ENCODE data around the gene ANAPC2.
"Not testable (repeated sequence)": the region's sequence is repeated elsewhere in the genome, so short reads cannot be mapped to it uniquely, and the experiment has no call there.

The ANAPC2 gene

DNA sequence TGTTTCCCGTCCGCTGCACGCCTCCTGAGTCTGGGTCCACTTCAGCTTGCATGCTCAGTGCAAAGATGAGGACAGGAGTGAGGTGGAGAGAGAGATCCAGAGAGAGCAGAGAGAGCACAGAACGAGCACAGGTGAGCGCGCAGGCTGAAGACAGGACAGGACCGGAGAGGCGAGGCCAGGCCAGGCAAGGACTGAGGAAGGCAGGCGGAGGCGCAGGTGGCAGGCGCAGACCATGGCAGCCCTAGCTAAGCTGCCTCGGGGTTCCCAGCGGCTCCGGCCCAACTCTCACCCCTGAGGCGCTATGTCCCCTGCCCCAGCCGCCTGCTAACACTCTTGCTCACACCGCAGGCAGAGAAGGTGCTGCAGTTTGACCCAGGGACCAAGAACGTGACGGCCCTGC, 39.7 kb downstream of the ANAPC2 start:
- in situ Hi-C loops (cut with MboI; ENCODE audit: low sequenced_read_pairs) = no loop called here

DNA sequence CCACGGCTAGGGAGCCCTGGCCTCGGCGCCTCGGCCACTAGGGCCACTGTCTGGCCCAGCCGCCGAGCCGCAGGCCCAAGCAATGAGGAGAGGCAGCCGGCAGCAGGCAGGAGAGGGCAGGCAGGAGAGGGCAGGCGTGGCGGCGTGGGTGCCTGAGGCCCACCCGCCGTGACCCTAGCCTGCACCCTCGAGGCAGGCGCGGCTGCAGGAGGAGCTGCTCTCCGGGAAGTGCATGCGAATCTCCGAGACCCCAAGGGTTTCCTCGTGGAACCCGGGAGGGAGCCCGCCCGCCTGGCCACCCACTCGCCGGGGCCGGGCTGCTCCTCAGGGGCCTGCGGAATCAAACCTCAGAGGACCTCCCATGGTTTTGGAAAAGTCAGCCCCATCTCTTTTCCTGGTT, 40.1 kb downstream of the ANAPC2 start:
- in situ Hi-C loops (cut with MboI; ENCODE audit: low sequenced_read_pairs) = no loop called here

DNA sequence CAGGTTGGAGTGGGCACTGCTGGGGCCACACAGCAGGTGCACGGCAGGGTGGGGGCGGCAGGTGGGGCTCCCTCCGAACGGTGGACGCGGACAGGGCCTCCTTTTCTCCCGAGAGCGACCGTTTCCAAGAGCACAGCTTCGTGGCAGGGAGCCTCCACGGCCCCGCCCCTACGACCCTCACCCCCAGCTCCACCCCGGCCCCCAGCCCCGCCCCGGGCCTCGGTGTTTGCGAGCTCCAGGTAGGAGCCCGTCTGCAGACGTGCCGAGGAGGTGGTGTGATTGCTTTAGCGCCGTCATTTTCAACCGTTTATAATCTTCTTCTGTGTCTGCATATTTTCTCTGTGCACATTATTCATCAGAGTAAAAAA, 40.6 kb downstream of the ANAPC2 start:
- in situ Hi-C loops (cut with MboI; ENCODE audit: low sequenced_read_pairs) = no loop called here

DNA sequence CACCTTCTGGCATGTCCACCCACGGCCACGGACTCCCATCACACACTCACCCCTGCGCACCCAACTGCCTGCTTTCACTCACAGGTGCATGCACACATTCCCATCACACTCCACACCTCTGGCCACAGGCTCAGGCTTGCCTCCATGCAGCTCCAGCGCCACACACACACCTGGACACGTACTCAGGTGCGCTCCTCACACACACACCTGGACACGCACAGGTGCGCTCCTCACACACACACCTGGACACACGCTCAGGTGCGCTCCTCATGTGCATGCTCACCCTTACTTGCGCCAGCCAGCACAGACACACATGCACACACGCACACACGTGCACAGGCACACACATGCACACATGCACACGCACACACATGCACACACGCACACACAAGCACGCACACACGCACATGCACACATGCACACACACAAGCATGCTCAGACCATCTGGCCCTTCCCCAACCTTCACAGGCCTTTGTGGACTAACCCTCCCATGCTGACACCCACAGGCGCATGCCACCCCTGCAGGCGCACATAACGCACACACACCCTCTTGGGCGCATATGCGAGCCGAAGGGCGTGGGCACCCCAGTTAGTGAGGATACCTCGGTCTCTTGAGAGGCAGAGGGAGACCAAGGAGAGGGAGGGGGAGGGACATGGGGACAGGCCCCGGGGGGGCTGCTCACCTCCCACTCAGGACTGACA, 41.1 kb downstream of the ANAPC2 start:
- in situ Hi-C loops (cut with MboI; ENCODE audit: low sequenced_read_pairs) = no loop called here

DNA sequence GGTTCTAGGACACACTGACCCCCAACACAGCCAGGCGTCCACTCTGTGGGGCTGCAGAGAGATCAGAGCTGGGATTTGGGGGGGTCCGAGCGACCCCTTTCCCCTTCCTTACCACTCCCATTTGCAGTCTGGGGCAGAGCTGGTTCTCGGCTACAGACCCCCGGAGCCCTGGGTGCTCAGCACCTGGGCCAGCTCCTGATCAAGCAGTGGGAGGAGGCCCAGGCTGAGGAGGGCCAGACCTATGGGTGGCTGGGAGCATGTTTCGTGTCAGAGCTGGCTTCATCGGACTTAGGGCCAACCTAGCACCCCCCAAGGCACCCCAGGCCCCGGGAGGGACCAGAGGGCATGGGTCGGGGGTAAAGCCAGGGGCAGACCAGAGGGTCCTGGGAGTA, 41.8 kb downstream of the ANAPC2 start:
- in situ Hi-C loops (cut with MboI; ENCODE audit: low sequenced_read_pairs) = no loop called here

DNA sequence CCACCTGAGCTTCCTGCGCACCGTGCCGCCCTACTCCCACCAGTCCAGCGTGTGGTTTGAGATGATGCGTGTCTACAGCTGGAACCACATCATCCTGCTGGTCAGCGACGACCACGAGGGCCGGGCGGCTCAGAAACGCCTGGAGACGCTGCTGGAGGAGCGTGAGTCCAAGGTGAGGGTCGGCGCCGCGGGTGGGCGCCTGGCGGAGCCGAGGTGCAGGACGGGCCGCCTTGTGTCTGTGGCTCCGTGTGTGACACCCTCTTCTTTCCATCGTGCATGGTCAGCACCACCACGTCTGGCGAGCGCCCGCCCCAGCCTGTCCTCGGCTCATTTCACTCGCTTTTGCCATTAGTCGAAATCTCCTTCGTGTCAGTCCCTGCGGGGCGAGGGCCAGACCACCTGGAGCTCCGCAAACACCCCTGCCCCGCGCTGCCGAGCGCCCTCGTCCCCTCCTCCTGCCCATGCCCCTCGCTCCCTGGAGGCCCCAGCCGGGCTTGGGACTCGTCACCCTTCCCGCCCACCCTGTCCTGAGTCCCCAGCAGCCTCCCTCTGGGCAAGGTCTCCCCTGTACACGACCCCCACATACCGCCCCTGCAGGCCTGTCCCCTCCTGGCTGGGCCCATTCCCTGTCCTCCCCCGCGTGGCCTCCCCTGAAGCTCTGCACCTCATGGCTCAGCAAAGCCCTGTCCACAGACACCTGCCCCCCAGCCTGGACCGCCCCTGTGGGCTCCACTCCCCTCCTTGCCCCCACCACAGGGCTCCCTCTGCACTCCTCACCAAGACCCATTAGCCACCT, 42.4 kb downstream of the ANAPC2 start:
- in situ Hi-C loops (cut with MboI; ENCODE audit: low sequenced_read_pairs) = no loop called here

DNA sequence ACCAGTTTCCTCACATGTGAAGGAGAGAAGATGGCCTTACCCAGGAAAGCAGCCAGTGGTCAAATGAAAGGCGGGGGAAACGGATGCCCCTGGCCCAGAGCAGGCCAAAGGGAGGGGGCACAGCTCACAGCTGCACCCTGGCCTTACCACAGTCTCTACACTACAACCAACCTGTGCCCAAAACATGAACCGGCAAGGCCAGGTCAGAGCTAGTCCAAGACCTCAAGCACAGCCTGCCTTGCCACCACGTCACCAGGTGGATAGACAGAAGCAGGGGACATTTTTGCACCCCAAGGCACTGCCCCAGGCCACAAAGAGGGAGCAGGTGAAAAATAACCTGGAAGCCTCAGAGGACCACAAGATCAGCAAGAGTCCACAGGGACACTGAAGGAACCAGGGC, 44.9 kb downstream of the ANAPC2 start:
- in situ Hi-C loops (cut with MboI; ENCODE audit: low sequenced_read_pairs) = no loop called here

DNA sequence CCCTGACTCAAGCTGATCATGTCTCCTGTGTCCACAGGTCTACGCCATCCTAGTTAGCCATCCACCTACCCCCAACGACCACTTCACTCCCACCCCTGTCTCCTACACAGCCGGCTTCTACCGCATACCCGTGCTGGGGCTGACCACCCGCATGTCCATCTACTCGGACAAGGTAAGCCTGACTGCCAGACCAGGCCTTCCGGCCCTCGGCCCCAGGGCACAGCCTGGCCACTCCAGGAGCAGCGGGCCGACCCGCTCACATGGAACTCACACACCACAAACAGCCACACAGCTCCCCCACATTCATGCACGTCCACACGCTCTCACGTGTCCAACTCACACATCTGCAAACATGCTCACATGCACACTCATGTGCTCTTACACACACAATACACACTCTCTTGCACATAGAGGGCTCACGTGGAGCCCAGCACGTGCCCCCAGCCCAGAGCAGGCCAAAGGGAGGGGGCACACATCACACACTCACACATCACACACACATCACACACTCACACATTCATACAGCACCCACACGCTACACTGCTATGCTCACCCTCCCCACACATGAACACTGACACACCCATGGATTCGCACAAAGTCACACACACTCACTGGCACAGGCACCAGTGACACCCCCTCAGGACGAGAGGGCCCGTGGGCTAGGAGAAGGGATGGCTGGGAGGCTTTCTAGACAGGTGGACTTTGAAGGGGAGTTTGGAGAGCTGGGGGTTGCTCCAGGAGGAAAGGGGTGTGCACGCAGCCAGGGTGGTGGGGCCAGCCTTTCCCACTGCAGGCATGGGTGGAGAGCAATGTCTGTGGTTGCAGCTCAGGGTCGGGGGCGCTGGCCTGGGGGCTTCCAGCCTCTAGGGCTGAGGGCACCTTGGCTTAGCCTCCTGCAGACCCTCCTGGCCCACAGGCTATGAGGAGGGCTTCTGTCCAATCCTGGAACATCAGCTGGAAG, 46.1 kb downstream of the ANAPC2 start:
- in situ Hi-C loops (cut with MboI; ENCODE audit: low sequenced_read_pairs) = no loop called here

DNA sequence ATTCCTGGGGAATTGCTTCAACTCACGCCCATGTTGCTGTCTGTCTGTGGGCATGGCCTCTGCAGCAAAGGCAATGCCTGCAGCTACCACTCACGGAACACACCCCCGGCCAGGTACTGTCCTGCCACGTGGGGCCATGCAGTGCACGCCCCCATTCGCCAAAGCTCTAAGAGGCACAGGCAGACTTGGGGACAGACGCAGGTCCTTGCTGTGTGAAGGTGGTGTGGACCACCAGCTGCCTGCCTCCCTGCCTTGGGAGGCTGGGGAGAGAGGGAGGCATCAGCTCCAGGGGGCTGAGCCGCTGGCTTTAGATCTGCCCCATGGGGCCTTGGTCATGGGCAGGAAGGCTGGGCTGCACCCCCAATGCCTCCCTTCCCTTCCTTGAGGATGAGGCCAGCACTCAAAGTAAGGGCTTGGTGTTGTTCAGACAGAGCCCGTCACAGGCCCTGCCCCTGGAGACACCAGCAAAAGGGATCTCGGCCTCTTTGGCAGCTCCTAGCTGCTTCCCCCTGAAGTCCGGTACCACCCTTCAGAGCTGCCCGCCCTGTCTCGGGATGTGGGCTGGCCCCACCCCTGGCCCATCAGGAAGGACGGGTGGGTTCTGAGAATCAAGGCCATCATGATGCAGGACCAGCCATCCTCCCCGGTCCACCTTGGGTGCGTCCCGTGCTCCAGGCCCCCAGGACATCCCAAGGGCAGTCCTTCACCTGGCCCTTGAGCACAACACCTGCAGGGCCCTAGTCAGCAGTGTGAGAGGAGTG, 47.1 kb downstream of the ANAPC2 start:
- in situ Hi-C loops (cut with MboI; ENCODE audit: low sequenced_read_pairs) = no loop called here

DNA sequence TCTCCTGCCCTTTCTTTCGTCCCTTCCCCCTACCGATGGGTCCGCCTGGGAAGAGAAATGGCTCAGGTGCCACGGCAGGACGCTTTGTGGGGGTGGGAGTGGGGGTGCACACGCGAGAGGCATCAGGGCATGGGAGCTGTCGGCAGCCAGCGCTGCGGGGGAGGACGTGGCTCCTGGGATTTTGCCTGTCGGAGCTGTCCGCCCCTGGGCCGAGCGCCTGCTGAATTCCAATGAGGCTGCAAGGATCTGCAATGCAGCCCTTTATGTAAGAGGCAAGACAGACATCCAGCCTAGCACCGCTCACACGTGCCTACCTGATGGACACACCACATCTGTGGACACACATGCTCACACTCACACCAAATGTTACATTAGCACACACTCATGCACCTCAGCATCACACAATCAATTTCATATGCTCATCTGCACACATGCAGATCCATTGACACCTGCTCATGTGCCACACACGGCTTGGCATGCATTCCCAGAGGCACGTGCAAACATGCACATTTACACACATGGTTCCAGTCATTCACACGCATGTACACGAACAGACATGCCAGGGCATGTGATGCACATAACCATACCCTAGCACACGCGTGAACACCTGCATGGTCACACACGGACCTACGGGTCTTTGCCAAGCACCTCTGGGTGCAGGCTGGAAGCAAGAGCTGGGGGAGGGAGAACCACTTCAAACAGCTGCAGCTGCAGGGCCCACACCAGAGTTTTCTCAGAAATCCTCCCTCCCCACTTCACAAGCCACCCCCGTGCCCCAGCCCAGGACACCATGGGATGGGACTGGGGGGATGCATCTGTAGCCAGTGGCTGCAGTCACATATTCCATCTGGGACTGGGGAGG, 48.0 kb downstream of the ANAPC2 start:
- in situ Hi-C loops (cut with MboI; ENCODE audit: low sequenced_read_pairs) = no loop called here

DNA sequence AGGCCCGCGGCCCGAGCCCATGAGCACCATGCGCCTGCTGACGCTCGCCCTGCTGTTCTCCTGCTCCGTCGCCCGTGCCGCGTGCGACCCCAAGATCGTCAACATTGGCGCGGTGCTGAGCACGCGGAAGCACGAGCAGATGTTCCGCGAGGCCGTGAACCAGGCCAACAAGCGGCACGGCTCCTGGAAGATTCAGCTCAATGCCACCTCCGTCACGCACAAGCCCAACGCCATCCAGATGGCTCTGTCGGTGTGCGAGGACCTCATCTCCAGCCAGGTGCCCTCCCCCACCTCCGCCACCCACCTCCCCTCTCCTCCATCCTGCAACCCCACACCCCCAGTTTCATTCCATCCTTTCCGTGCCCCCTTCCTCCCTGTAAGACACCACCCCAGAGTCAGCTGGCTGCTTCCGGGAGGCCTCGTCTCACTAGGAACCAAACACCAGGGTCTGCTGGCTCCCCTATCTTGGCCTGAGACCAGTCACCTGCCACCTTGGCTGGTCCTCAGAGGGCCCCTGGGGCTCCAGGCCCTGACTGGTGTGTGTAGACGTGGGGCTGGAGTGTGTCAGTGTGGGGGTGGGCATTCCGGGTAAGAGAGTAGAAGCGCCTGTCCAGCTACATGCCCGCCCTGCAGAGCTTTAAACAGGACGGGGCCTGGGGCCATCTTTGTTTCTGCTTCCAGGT, 48.8 kb downstream of the ANAPC2 start:
- in situ Hi-C loops (cut with MboI; ENCODE audit: low sequenced_read_pairs) = no loop called here

DNA sequence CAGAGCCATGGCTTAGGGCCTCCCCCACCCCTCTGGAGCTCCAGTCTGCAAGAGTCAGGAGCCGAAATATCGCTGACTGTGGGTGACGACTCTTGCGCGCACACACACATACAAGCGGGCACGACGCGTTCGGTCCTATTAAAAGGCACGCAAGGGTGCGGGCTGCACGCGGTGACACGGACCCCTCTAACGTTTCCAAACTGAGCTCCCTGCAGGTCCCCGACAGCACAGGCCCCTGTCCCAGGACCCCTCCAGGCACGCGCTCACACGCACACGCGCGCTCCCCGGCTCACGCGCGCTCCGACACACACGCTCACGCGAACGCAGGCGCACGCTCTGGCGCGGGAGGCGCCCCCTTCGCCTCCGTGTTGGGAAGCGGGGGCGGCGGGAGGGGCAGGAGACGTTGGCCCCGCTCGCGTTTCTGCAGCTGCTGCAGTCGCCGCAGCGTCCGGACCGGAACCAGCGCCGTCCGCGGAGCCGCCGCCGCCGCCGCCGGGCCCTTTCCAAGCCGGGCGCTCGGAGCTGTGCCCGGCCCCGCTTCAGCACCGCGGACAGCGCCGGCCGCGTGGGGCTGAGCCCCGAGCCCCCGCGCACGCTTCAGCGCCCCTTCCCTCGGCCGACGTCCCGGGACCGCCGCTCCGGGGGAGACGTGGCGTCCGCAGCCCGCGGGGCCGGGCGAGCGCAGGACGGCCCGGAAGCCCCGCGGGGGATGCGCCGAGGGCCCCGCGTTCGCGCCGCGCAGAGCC, 49.5 kb downstream of the ANAPC2 start, which contains the start of gene GRIN1:
GRIN1 (plus strand) TSS at position 433 of the 746 bp plus-strand sequence. CDS start 333 bp downstream, outside the sequence.
- in situ Hi-C loops (cut with MboI; ENCODE audit: low sequenced_read_pairs) = no loop called here

DNA sequence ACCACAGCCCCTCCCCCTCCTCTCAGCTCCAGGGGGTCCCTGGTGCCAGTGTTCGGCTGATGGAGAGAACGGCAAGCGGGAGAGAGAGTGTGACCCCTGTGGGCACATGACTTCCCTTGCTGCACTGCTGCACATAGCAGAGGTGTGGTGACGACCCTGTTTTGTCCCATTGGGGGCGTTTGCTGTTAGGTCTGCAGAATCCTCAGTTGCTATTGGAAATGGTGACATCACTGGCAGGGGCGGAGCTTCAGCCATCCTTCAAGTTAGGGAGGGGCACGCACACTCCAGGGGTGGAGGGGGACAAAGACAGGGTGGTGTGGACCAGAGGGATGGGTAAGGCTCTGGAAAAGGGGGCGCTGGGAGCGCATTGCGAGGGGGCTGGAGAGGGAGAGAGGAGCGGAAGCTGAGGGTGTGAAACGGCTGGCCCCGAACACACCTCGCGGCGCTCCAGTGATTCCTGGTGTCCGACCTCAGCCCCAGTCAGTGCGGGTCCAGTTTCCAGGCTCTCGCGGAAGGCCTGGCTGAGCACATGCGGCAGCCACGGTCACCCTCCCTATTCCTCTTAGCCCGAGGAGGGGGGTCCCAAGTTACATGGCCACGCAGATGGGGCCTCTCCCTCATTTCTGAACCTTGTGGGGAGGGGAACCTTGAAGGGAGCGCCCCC, 50.2 kb downstream of the ANAPC2 start:
- in situ Hi-C loops (cut with MboI; ENCODE audit: low sequenced_read_pairs) = no loop called here

DNA sequence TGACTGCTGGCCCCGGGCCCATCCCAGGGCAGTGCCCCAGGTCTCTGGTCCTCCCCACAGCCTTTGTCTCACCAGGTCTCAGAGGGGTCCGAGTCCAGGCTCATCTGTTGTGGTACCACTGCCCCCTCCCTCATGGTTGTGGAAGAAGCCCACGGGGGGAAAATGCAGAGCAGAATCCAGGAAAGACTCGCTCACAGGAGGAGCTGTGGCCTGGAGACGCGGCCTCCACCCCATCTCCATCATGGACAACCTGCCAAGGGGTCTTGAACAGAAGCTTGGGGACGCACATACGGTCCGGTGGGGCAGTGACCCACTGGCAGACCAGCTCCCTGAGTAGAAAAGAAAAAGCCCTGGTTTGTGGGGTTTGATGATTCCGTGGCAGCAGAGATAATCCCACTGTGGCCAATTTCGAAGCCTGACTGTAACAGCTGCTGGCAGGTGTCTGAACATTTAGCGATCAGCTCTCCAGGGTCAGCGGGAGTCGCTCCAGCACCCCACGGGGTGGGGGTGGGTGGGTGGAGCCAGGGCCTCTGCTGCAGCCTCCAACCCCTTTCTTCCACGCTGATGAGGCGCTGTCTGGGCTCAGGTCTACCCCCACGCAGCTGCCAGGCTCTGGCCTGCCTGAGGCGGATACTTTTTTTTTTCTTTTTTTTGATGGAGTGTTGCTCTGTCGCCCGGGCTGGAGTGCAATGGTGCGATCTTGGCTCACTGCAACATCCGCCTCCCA, 51.3 kb downstream of the ANAPC2 start:
- in situ Hi-C loops (cut with MboI; ENCODE audit: low sequenced_read_pairs) = no loop called here

DNA sequence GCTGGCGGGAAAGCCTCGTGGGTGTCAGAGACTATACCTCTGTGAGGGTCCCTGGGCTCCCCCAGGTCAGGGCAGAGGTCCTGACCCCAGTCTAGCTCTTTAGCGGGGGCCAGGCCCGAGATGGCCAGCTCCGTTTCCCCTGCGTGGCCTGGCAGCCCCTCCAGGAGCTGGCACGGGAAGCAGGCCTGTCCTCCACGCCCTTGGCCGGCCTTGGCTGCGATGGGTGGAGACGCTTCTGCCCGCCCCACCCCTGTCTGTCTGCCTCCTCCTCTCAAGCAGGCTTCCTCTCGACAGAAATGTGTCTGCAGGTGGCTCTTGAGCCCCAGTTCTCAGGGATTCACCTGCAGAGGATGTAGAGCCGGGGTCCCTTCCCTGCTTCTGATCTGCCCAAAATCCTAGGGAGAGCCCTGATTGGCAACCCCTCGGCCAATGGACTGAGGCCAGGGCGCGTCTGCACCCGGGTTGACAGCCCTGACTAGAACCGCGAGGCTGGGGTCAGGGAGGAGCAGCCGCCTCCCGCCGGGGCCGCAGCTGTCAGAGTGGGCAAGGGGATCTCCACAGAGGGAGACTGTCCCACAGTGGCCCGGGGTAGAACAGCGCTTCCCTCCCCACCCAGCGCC, 52.0 kb downstream of the ANAPC2 start:
- in situ Hi-C loops (cut with MboI; ENCODE audit: low sequenced_read_pairs) = no loop called here

DNA sequence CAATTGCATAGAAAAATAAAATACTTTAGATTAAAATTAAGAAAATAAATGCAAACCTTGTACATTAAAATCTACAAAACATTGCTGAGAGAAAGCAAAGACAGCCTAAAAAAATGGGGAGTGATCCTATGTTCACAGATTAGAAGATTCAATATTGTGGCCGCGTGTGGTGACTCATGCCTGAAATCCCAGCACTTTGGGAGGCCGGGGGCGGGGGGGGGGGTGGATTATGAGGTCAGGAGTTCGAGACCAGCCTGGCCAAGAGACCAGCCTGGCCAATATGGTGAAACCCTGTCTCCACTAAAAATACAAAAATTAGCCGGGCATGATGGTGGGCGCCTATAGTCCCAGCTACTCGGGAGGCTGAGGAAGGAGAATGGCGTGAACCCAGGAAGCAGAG, 53.2 kb downstream of the ANAPC2 start:
- in situ Hi-C loops (cut with MboI; ENCODE audit: low sequenced_read_pairs) = not testable (repeated sequence)

DNA sequence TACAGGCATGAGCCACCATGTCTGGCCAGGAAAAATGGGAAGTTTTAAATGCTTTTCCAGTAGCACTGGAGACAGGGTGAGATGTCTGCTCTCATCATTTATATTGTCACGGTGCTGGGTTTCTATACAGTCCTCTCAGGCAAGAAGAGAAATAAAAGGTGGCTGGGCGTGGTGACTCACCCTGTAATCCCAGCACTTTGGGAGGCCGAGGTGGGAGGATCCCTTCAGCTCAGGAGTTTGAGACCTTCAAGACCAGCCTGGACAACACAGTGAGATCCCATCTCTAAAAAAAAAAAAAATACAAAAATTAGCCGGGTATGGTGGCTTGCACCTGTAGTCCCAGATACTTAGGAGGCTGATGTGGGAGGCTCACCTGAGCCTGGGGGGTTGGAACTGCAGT, 54.2 kb downstream of the ANAPC2 start:
- in situ Hi-C loops (cut with MboI; ENCODE audit: low sequenced_read_pairs) = no loop called here
